ENCODE data around the gene SUFU.

The SUFU gene

GRCh38 chr10:102504179-102504975 is 605 bp downstream of the SUFU start:
- no peak for TF ChIP-seq CTCF (IDR thresholded peaks at IDR 0.05; ENCODE audit: insufficient read depth, low read length, poor library complexity, severe bottlenecking)
- H3K27me3 ChIP-seq (replicated peaks; ENCODE audit: control insufficient read depth, insufficient read depth, low read length) = no peaks in the 10 kb centered on the region
- H3K4me3 ChIP-seq (replicated peaks; ENCODE audit: low read depth, low read length) = peak overlapping the region; percentile 87
- no peak for DNase-seq (ENCODE audit: extremely low read depth, insufficient read length)
- peaks cover 4% of the 10 kb centered on the region for H3K36me3 ChIP-seq (ENCODE audit: control insufficient read depth, insufficient read depth, low read length)

DNA sequence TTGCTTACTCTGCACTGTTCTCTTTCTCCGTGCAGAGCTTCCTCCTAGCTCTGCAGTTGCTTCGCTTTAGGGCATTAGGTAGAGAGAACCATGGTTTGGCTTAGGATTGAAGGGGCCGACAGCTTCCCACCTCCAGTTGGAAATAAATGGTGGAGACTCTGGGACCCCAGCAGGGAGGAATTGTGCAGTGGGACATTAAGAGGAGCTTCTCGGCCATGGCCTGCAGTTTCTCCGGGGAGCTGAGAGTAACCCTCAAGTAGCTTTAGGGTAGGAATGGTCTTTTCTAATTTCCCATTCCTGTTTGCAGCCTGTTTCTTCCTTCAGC is 1.2 kb downstream of the SUFU start:
- no peak for TF ChIP-seq CTCF (IDR thresholded peaks at IDR 0.05; ENCODE audit: insufficient read depth, low read length, poor library complexity, severe bottlenecking)

DNA sequence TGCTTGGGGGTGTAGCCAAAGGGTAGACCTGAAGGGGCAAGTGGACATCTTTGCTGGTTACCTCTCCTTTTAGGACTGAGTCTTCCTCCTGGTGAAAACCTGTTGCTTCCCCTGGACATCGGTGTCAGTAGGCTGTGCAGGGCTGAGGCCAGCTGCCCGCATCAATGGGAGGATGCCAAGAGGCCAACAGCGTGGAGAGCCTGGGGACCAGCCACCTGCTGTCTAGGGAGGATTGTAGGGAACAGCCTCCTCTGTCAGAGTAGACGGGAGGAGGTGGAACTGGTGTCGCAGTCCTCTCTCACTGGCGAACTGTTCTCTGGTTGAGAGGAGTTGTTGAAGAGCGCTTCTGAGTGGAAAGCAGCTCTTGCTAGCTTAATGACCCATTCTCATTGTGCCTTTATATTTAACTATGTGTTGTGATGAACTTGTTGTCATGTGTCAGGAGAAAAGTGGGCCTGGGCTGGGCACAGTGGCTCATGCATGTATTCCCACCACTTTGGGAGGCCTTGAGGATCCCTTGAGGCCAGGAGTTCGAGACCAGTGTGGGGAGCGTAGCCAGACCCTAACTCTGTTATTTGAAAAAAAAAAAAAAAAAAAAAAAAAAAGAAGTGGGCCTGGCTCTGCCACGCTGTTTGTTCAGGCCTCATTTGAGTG is 1.8 kb downstream of the SUFU start:
- Histone ChIP-seq H3K36me3 (ENCODE audit: control insufficient read depth, insufficient read depth, low read length) (peaks cover 4% of the 10 kb centered on the region), H3K4me3 (replicated peaks; ENCODE audit: low read depth, low read length) (no peak overlapping the region), H3K27me3 (replicated peaks; ENCODE audit: control insufficient read depth, insufficient read depth, low read length) (no peaks in the 10 kb centered on the region)
- DNase-seq (ENCODE audit: extremely low read depth, insufficient read length) = no peak
- no peak for TF ChIP-seq CTCF (IDR thresholded peaks at IDR 0.05; ENCODE audit: insufficient read depth, low read length, poor library complexity, severe bottlenecking)

More for the DNA sequence above, 1.2 kb downstream of the SUFU start:
- Histone ChIP-seq H3K36me3 (ENCODE audit: control insufficient read depth, insufficient read depth, low read length) (peaks cover 4% of the 10 kb centered on the region), H3K27me3 (replicated peaks; ENCODE audit: control insufficient read depth, insufficient read depth, low read length) (no peaks in the 10 kb centered on the region), H3K4me3 (replicated peaks; ENCODE audit: low read depth, low read length) (peak overlapping the region; percentile 87)
- no peak for DNase-seq (ENCODE audit: extremely low read depth, insufficient read length)

- Histone ChIP-seq H3K27me3 (replicated peaks; ENCODE audit: control insufficient read depth, insufficient read depth, low read length) (no peaks in the 10 kb centered on the region), H3K4me3 (replicated peaks; ENCODE audit: low read depth, low read length) (no peak overlapping the region), H3K36me3 (ENCODE audit: control insufficient read depth, insufficient read depth, low read length) (peaks cover 4% of the 10 kb centered on the region)
- no peak for DNase-seq (ENCODE audit: extremely low read depth, insufficient read length)
- TF ChIP-seq CTCF (IDR thresholded peaks at IDR 0.05; ENCODE audit: insufficient read depth, low read length, poor library complexity, severe bottlenecking) = no peak
Measured at GRCh38 chr10:102507521-102507920, 3.7 kb downstream of the SUFU start.

- H3K27me3 ChIP-seq (replicated peaks; ENCODE audit: control insufficient read depth, insufficient read depth, low read length) = no peaks in the 10 kb centered on the region
- no peak for TF ChIP-seq CTCF (IDR thresholded peaks at IDR 0.05; ENCODE audit: insufficient read depth, low read length, poor library complexity, severe bottlenecking)
- H3K36me3 ChIP-seq (ENCODE audit: control insufficient read depth, insufficient read depth, low read length) = peaks cover 4% of the 10 kb centered on the region
- H3K4me3 ChIP-seq (replicated peaks; ENCODE audit: low read depth, low read length) = no peak overlapping the region
- no peak for DNase-seq (ENCODE audit: extremely low read depth, insufficient read length)
Measured at GRCh38 chr10:102508506-102508905, 4.7 kb downstream of the SUFU start.
